ENCODE data around the gene MINAR1. TPM values are rescaled to one million over a fixed set of nuclear protein-coding genes. Genes with fewer than 3 reads are reported as not detected.

Gene MINAR1
- total RNA-seq, 1 donor from 2014 or later, result 0.19 TPM

DNA sequence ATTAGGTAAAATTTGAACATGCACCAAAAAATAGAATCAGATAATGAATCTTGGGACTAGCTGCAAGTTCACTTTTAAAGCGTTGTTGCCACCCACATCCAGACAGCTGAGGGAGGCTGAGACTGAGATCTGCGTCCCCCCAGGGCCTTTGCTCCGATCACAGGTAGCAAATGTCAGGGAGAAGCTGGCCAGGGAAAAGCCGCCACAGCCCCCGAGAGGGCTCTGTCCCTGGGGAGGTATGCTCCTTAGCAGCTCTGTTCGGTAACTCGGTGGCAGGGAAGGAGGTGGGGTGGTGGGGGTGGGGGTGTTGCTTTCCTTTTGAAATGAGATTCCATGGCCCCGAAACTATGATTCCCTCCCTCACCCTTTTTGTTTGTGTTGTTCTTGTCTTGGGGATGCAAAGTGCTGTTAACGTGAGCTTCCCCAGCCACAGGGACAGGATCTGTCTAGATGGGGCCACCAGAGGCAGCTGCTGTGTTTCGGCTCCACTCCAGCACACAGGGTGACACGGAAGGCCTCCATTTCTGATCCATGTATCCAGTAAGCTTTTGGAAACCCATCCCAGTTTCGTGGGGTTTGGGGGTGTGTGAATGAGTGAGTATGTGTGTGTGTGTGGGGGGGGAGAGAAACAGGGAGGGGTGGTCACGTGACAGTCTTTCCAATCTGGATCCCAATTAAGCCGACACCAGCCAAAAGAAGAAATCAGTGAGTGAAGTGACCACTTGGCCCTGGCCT is 1.1 kb upstream of the MINAR1 start:
- DNase-seq (ENCODE audit: low spot score), result no peak
- intact Hi-C loops (cut with DNase I), result no loop called here

DNA sequence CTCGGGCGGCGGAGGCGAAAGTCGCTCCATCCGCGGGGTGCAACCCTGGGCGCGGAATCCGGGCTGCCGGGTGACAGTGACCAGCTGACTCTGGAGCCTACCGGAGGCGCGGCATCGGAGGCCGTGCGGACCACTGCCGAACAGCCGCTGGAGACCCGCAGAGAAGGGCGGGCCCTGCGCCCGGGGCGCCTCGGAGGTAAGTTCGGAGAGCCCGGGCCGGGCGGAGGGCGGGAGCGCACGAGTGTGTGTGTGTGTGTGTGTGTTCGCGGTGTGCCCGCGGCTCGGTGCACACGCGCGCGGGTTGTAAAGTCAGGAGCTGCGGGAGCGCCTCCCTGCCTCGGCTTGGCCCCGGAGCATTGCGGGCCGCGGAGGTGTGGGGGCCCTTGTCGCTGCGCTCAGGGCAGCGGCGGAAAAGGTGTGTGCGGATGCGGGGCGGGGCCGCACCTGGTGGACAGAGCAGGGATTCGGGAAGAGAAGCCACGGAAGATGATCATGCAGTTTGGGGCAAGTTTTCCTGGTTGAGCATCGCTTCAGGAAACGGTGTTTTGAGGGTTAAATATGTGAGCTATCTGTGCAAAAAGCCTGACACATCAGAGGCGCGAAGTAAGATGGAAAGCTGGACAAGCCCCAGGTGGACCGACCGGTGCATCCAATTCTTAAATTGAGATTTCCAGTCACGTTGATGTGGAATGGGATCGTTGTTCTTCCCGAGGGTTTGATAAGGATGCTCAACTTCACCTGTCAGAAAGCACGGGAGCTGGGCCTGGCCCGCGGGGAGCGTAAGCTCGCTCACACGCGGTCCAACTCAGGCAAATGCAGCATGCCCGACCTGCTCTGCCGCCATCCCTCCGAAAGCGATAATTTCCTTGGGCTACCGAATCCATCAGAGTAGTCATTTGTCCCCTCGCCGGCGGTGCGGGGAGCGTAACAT is 474 bp downstream of the MINAR1 start:
- no peak for DNase-seq (ENCODE audit: low spot score)
- intact Hi-C loops (cut with DNase I), result no loop called here

DNA sequence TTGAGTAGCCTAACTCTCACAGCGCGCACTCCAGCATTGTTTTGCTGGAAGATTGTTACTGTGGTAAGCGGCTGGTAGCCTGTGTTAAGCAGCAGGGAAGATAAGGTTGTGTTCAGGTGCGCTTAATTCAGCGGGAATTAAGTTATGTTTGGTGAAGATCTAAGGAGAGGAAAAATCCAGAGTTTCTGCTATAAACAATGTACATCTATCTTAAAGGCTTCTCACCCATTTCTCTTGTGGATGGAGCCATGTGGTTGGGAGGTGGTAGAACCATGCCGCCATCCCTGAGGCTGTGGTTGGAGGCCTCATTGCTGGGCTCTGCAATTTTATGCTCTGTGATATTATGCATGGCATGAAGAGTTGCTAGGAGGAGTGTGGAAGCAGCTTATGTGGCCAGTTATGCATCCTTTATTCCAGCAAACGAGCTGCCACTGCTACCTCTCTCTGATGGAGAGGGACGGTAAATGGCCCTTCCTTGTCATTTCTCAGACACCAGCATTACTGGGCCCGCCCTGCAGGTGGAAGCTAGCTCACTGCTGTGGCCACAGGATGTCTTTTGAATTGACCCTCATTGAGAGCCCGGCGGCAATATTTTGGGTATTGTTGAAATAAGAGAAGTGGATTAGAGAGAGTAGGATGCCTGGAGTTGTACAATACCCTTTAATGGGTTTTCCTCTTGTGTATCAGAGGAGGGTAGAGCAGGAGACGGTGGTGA is 1.3 kb downstream of the MINAR1 start:
- DNase-seq (ENCODE audit: low spot score), result no peak
- intact Hi-C loops (cut with DNase I), result no loop called here

DNA sequence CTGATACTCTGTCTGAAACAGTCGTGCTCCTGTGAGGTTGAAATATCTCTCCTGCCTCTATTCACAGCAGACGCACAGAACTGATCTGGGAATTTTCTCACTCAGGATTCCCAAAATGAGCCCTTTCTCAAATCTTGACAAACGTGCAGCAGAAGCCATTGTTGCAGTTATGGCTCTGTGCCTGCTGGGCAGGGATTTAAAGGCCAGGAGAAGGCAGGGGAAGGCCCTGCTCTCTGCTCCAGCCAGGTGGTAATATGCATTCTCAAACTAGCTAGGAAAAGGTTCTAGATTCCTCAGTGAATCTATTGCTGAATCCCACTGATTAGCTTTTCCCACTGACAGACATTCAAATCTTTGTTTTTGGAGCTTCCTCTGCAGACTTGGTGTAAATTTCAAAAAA is 2.2 kb downstream of the MINAR1 start:
- intact Hi-C loops (cut with DNase I), result no loop called here
- DNase-seq (ENCODE audit: low spot score), result no peak

DNA sequence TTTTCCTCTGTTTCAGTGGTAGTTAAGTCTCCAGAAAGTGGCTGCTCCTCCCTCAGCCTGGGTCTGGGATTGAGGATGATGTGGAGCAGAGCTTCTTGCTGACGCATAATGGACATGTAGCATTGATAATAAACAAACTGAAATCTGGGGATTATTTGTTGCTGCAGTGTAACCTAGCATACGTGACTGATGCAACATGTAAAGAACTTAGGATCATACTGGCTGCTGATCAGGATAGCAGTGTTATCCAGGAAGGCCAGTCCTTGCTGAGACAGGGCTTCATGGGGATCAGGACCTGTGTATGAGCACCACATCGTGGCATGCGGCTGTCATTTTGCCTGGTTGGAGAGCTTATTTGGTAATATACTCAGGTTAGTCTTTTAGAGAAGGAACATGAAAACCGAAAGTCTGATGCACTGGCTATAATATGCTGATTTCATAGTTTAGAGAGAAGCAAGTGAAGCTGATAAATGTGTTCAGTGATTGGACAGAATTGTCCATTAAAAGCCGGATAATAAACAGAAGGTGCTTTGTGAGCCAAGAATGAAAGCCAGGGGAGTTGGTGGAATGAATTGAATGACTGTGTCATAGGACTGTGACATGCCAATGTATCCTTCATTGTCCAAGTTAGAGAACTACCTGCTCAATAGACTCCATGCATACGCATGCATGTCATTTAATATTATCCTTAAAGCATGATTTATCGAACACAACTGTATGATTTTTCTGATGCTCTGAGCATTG is 4.1 kb downstream of the MINAR1 start:
- no peak for DNase-seq (ENCODE audit: low spot score)
- intact Hi-C loops (cut with DNase I), result no loop called here

DNA sequence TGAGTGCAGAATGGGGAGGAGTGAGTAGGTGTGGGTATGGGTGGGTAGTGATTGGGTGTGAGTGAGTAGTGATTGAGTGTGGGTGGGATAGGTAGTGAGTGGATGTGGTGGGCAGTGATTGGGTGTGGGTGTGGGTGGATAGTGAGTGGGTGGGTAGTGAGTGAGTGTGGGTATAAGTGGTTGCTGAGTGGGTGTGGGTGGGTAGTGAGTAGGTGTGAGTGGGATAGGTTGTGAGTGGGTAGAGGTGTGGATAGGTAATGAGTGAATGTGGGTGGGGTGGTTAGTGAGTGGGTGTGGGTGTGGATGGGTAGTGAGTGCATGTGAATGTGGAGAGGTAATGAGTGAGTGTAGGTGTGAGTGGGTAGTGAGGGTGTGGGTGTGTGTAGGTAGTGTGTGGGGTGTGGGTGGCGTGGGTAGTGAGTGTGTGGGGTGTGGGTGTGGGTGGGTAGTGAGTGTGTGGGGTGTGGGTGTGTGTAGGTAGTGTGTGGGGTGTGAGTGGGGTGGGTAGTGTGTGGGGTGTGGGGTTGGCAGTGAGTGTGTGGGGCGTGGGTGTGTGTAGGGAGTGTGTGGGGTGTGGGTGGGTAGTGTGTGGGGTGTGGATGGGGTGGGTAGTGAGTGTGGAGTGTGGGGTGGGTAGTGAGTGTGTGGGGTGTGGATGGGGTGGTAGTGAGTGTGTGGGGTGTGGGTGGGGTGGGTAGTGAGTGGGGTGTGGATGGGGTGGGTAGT is 5.3 kb downstream of the MINAR1 start:
- no peak for DNase-seq (ENCODE audit: low spot score)
- intact Hi-C loops (cut with DNase I), result no loop called here

DNA sequence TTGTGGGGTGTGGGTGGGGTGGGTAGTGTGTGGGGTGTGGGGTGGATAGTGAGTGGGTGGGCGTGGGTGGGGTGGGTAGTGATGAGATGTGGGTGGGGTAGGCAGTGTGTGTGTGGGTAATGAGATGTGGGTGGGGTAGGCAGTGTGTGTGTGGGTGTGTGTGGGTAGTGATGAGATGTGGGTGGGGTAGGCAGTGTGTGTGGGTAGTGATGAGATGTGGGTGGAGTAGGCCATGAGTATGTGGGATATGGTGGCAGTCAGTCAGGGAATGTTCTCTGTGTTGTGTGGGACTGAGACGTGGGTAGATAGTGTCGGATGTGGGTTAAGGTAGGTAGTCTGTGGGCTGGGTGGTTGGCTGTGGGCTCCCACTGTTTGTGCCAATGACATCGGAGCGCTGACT is 7.1 kb downstream of the MINAR1 start:
- intact Hi-C loops (cut with DNase I), result no loop called here
- DNase-seq (ENCODE audit: low spot score), result no peak

DNA sequence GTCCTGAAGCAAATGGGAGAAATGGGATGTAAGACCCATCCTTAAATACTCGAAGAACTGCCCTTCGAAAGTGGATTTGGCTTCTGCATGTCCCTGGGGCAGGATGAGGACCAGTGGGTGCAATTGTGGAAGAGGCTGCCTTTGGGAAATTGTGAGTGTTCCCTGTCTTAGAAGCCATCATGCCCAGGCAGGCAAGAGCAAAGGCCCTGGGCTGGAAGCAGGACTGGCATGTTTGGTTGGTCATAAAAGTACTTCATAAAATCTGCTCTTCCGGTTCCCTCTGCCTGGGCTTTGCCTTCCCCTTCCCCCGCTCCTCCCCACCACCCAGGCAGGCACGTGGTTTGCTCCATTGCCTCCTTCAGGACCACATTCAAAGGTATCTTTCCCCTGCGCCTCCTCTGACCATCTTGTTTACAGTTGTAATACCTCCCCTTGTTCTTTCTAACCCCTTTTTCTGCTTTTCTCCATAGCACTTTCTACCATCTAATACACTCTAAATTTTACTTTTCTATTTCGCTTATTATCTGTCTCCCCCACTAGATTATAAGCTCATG is 8.3 kb downstream of the MINAR1 start:
- intact Hi-C loops (cut with DNase I), result no loop called here
- no peak for DNase-seq (ENCODE audit: low spot score)

DNA sequence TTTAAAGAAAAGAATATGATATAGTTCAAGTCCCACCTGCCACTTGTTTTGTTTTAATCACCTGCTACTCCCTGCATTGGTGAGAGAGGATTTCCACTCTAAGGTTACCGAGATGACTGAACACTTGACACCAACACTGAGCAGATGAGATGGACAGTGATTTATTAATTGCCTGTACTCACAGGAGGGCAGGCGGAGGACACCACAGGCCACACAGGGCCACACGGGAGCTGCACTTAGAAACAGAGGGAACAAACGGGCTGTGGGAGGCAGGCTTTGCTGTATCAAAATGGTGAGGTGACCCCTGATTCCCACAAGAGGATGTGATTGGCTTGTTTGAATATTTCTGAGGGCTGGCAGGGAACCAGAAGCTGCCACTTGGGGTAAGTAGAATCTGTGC is 10.8 kb downstream of the MINAR1 start:
- intact Hi-C loops (cut with DNase I), result no loop called here
- DNase-seq (ENCODE audit: low spot score), result no peak

DNA sequence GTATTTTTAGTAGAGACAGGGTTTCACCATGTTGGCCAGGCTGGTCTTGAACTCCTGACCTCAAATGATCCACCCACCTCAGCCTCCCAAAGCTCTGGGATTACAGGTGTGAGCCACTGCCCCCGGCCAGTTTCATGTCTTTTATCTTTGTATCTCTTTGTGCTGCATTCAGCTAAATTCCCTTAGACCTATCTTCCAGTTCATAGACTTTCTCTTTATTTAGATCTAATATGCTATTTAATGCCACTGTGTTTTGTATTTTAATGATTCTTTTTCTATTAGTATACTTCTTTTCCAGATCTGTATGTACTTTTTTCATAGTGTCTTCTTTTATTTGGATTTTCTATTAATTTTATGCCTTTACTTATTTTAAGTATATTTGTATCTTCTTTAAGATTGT is 14.9 kb downstream of the MINAR1 start:
- no peak for DNase-seq (ENCODE audit: low spot score)
- intact Hi-C loops (cut with DNase I), result no loop called here

DNA sequence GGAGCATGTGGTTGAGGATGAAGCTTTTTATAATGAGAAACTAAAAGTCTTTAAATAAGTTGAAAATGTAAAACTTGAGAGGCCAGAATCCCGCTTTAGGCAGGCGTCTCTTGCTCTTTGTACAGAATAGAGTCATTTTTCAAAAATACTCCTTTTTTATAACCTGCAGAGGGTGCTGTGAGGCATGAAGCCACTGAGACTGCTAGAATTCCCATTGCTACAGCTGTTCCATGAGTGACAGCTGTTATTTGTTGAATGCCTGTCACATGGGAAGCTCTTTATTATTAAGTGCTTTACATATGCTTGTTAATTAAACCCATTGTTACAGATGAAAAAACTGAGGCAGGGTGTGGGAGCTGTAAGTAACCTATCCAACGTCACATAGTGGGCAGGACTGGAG is 18.5 kb downstream of the MINAR1 start:
- no peak for DNase-seq (ENCODE audit: low spot score)
- intact Hi-C loops (cut with DNase I), result no loop called here

DNA sequence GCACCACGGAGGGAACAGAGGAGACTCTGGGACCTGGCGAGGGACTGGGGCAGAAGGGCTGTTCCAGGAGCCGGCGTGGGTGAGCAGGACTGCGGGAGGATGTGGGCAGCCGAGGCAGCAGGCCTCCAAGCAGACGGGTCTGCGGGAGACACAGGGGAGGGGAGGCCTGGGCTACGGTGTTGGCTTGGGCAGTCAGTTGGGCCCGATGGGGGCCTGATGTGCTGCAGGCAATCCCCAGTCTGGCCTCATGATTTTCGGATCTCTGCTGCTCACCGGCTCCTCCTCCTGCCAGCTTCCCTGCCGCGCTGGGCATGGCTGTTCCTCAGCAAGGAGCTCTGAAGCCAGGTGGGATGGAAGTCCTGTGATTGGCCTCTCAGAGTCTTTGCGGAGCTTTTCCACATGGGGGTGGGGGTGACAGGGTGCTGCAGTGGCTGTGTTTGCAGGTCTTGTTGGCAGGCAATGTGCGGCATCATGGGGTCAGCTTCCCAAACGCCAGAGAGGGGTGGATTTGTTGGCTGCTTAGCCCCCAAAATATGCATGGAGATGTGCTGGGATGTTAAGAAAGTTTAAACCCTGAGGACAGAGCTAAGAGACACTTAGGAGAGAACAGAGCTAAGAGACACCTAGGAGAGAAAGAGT is 19.3 kb downstream of the MINAR1 start:
- no peak for DNase-seq (ENCODE audit: low spot score)
- intact Hi-C loops (cut with DNase I), result no loop called here

DNA sequence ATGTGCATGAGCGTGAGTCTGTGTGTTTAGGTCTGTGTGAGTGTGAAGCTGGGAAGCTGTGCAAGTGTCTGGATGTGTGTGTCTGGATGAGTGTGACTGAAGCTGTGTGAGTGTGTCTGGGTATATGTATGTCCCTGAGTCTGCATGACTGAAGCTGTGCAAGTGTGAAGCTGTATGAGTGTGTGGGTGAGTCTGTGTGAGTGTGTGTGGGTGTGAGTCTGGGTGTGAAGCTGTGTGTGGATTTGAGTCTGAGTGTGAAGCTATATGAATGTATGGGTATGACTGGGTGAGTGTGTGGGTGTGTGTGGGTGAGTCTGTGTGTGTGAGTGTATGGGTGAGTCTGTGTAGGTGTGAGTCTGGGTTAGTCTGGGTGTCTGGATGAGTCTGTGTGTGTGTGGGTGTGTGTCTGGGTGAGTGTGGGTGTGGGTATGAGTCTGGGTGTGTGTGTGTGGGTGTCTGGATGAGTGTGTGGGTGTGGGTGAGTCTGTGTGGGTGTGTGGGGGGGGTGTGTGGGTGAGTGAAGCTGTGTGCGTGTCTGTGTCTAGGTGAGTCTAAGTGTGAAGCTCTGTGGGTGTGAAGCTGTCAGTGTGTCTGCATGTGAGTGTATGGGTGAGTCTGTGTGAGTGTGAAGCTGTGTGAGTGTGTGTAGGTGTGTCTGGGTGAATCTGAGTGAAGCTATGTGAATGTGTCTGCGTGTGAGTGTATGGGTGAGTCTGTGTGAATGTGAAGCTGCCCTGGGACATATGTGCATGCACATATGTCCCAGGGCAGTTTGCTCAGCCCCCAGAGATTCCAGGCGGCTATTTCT is 20.3 kb downstream of the MINAR1 start:
- intact Hi-C loops (cut with DNase I), result no loop called here
- DNase-seq (ENCODE audit: low spot score), result no peak

DNA sequence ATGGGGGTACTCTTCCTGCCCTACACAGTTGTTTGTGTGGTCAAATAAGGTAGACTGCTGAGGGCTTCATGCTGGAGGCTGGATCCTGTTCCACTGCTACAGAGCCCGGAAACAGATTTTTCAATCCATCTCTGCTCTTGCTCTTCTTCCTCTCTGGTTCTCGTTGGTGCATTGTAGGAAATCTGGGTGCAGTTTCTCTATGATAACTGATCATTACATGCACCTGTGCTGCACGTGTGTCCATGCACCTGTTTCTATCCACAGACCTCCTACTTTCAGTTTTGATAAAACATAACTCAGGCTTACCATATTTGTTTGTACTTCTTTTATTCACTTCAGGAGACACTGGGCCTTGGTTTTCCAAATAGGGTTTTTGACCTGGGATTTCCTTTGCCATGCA is 21.3 kb downstream of the MINAR1 start:
- intact Hi-C loops (cut with DNase I), result no loop called here
- no peak for DNase-seq (ENCODE audit: low spot score)

DNA sequence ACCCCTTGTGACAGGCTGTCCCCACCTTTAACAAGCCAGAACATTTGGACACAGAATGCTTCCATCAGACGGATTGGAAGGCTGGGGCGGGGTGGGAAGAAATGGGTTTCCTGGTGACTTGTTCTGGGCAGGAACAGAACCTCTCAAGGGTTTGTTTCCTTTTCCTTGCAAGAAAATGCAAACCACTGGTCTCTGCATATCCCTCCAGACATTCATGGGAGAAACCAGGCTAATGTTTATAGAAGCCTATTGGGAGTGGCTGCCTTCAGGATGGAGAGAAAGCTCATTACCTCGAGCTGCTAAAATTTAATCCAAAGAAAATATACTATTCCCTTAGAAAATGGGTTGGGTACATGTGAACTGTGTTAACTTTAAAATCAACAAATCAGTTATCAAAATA is 21.9 kb downstream of the MINAR1 start:
- intact Hi-C loops (cut with DNase I), result no loop called here
- DNase-seq (ENCODE audit: low spot score), result no peak

DNA sequence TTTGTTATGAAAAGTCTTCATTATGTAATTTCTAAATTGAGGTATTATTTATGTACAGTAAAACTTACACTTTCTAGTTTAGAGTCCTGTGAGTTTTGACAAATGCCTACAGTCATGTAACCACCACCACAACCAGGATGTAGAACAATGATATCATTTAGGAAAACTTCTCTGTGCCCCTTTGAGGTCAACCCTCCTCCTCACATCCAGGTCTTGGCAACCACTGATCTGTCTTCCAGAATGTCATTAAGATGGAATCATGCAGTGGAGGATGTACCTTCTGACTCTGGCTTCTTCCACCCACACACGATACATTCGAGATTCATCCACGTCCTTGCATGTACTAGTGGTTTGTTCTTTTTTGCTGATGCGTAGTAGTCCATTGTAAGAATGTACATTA is 23.2 kb downstream of the MINAR1 start:
- intact Hi-C loops (cut with DNase I), result no loop called here
- DNase-seq (ENCODE audit: low spot score), result no peak

DNA sequence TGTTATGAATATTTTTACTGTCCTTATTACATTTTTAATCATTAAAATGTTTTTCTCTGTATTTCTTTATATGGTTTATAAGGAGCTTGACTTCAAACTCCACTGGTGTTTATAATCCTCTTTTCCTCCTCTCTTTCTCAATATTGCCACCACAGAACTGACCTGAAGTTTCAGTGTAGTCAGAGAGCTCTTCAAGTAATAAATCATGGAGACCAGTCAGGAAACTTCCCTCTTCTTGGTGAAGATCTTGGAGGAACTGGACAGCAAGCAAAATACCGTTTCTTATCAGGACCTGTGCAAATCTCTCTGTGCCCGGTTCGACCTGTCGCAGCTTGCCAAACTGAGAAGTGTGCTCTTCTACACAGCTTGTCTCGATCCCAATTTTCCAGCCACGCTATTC is 23.8 kb downstream of the MINAR1 start:
- intact Hi-C loops (cut with DNase I), result no loop called here

DNA sequence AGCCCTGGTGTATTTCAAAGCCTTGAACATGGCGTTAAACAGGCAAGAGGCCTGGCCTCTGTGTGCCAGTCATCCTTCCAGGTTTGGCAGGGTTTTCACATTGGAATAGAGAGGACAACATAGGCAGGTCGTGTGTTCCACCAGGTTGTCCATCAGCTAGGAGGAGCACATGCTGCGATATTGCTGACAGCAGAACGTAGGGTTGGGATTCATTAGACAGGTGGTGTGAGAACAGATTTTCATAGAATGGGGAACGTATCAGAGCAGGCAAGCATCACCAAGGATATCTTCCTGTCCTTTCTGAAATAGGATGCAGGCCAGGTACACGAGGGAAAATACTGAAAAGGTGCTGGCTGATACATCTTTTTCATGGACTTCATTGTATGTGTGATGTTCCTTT is 26.4 kb downstream of the MINAR1 start:
- DNase-seq (ENCODE audit: low spot score), result no peak
- intact Hi-C loops (cut with DNase I), result no loop called here

More for the DNA sequence above, 23.8 kb downstream of the MINAR1 start:
- DNase-seq (ENCODE audit: low spot score), result no peak

All from cardiac septum (tissue), 1 donor.